Stromal cell of bone marrow (primary cell): ENCODE data around the gene AACS.

Source experiments
- DNase-seq: peaks from one replicate; pipeline ENCODE4 v3.0.0-alpha.2; 2012; ENCODE audit warnings: low read depth

The AACS gene

DNA sequence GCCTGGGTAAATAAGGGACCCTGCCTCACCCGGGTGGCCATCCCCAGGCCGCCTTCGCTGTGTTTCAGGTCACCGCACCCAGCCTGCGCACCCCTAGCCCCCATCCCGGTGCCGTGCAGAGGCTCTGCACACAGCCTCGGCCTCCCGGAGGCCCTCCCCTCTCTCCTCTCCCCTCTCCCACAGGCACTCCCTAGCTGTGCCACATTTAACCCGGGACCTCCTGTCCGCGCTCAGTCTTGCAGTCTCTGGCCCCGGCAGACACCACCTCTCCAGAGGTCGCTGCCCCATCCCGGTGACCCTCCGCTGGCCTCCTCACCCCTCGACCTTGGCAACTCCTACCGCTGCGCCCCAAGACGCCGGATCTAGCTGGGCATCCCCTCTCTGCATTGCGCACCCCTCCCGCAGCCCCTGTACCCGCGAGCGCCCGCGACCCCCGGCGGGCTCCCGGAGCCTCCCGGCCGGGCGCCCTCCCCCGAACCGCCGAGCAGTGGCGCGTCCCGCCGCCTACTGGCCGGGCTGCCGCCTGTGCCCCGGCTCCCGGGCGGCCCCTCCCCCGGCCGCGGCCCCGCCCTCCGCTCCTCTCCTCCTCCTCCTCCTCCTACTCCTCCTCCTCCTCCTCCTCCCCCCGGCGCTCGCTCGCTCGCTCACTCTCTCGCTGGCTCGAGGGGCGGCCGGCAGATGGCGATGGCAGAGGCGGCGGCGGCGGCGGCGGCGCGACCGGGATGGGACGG is 120.7 kb downstream of the AACS start, which contains the start of gene TMEM132B:
TMEM132B (plus strand) TSS at position 647 of the 731 bp plus-strand sequence.
- DNase-seq = peak; percentile 45

GRCh38 chr12:125186471-125187147 is 121.4 kb downstream of the AACS start:
- DNase-seq = no peak

GRCh38 chr12:125187148-125187745 is 122.0 kb downstream of the AACS start:
- no peak for DNase-seq

GRCh38 chr12:125187780-125188741 is 122.8 kb downstream of the AACS start:
- no peak for DNase-seq

DNA sequence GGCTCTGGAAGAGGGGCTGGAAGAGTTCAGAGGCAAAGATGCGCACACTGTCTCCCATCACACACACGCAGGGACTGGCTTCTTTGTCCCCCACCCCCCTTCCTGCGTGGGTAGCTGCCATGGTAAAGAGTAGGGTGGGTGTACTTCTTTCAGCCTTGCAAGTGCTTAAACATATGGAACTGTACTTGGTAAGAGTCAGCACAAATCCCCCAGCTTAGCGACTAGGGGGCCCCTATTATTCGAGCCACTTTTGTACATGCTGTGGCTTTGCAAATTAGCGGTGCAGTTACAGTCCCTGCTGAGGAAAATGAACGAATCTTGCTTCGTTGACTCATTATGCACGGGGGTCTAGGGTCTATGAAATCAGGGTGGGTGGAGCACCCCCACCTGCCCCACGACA is 123.8 kb downstream of the AACS start:
- no peak for DNase-seq

DNA sequence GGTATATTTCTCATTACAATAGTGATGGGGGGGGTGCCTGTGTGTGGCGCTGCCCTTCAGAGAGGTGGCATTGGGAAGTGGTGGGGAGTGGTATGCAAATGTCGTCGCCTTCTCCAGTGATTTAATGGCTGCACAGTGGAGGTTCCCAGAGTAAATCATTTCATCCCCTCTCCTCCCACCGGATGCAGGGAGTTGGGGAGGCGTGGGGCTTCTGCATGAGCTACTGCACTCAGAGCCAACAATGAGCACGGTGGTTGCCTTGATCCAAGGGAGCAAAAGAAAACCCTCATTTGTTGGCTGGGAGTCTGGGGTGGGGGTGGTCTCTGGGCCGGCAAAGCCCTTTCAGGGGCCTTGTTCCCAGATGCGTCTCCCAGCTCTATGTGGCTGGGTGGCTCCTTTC is 124.3 kb downstream of the AACS start:
- DNase-seq = no peak

DNA sequence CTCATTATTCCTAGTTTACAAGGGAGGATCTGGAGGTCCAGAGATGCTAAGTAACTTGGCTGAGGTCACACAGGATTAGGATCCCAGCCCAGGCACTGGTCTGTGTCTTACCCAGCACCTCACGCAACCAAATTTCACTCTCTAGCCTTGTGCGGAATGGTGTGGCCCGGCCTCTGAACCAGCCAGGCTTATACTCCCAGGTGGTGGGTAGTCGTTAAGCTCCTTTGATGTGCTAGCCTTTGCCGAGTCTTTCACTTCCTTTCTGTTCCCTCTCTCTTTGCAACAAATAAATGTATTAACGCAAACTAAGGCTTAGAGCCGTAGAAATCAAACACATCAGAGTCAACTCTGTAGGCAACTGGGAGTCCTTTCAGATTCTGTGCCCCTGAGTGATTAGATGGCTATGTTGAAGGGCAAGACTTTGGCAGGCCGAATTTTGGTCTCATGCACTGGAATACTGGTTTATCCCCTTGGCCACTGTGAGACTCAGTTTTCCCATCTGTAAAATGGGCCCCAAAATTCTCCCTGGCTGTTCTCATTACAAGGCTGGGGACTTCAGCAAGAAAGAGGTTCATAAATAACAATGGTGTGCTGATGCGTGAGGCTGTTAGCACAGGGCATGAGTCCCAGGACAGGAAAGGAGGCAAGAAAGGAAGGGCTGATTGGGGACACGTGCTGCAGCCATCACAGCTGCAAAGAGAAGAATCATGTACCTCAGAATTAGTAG is 126.3 kb downstream of the AACS start:
- no peak for DNase-seq

DNA sequence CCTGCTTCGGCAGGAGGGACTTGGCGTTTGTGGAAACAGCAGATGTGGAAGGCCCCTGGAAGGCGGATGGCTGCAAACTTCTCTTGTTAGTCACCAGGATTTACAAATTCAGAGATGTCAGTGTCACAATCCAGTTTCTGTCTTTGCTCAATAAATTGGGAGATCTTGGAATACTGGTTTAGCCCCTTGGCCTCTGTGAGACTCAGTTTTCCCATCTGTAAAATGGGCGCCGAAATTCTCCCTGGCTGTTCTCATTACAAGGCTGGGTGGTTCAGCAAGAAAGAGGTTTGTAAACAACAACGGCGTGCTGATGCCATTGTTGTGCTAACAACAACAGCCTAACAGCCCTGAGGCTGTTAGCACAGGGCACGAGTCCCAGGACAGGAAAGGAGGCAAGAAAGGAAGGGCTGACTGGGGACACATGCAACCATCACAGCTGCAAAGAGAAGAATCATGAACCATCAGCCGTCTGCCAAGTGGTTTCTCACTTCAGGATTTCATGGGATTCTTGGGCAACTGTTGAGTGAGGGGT is 127.5 kb downstream of the AACS start:
- DNase-seq = no peak
